ENCODE data around the gene FANCD2.
"Not testable (repeated sequence)": the region's sequence is repeated elsewhere in the genome, so short reads cannot be mapped to it uniquely, and the experiment has no call there.

Gene FANCD2

GRCh38 chr3:10091387-10091786 is 65.2 kb downstream of the FANCD2 start:
- FAIRE-seq, result peak; percentile 15
- DNase-seq (ENCODE audit: extremely low spot score, insufficient read length, low read depth), result not testable (repeated sequence)

GRCh38 chr3:10093678-10094077 is 67.4 kb downstream of the FANCD2 start:
- DNase-seq (ENCODE audit: extremely low spot score, insufficient read length, low read depth), result no peak
- FAIRE-seq, result no peak

GRCh38 chr3:10099041-10099440 is 72.8 kb downstream of the FANCD2 start:
- DNase-seq (ENCODE audit: extremely low spot score, insufficient read length, low read depth) (no peak), FAIRE-seq (no peak)

GRCh38 chr3:10106919-10107318 is 80.7 kb downstream of the FANCD2 start:
- DNase-seq (ENCODE audit: extremely low spot score, insufficient read length, low read depth), result no peak
- no peak for FAIRE-seq

- DNase-seq (ENCODE audit: extremely low spot score, insufficient read length, low read depth) (no peak), FAIRE-seq (no peak)
Observed at GRCh38 chr3:10108091-10108490, 81.9 kb downstream of the FANCD2 start, which contains the start of gene FANCD2OS. TSS of gene FANCD2OS (minus strand) at chr3:10108255. CDS start at chr3:10104774, 3,481 bp downstream.

GRCh38 chr3:10115326-10116137 is 89.3 kb downstream of the FANCD2 start, which contains the start of gene BRK1:
TSS of gene BRK1 (plus strand) at chr3:10115675. CDS start at chr3:10115702, 27 bp downstream.
- peak; percentile 99 for FAIRE-seq
- DNase-seq (ENCODE audit: extremely low spot score, insufficient read length, low read depth), result peak; percentile 98

- FAIRE-seq, result no peak
- no peak for DNase-seq (ENCODE audit: extremely low spot score, insufficient read length, low read depth)
Observed at GRCh38 chr3:10116138-10116460, 89.9 kb downstream of the FANCD2 start.

- DNase-seq (ENCODE audit: extremely low spot score, insufficient read length, low read depth), result no peak
- FAIRE-seq, result no peak
Observed at GRCh38 chr3:10116928-10117327, 90.7 kb downstream of the FANCD2 start.

GRCh38 chr3:10119376-10119775 is 93.1 kb downstream of the FANCD2 start:
- no peak for FAIRE-seq
- no peak for DNase-seq (ENCODE audit: extremely low spot score, insufficient read length, low read depth)

GRCh38 chr3:10121064-10121463 is 94.8 kb downstream of the FANCD2 start:
- no peak for FAIRE-seq

GRCh38 chr3:10122724-10123123 is 96.5 kb downstream of the FANCD2 start:
- FAIRE-seq (no peak), DNase-seq (ENCODE audit: extremely low spot score, insufficient read length, low read depth) (no peak)

More at GRCh38 chr3:10121064-10121463, 94.8 kb downstream of the FANCD2 start:
- DNase-seq (ENCODE audit: extremely low spot score, insufficient read length, low read depth), result no peak

GRCh38 chr3:10135872-10136271 is 109.6 kb downstream of the FANCD2 start:
- not testable (repeated sequence) for DNase-seq (ENCODE audit: extremely low spot score, insufficient read length, low read depth); FAIRE-seq

GRCh38 chr3:10136426-10137005 is 110.3 kb downstream of the FANCD2 start:
- FAIRE-seq (no peak), DNase-seq (ENCODE audit: extremely low spot score, insufficient read length, low read depth) (no peak)

GRCh38 chr3:10137178-10137577 is 110.9 kb downstream of the FANCD2 start:
- FAIRE-seq, result no peak
- DNase-seq (ENCODE audit: extremely low spot score, insufficient read length, low read depth), result no peak

GRCh38 chr3:10140996-10141546 is 114.8 kb downstream of the FANCD2 start:
- DNase-seq (ENCODE audit: extremely low spot score, insufficient read length, low read depth) (no peak), FAIRE-seq (no peak)

GRCh38 chr3:10142707-10143560 is 116.7 kb downstream of the FANCD2 start:
- DNase-seq (ENCODE audit: extremely low spot score, insufficient read length, low read depth) (no peak), FAIRE-seq (no peak)

GRCh38 chr3:10145685-10146084 is 119.4 kb downstream of the FANCD2 start:
- no peak for DNase-seq (ENCODE audit: extremely low spot score, insufficient read length, low read depth)

GRCh38 chr3:10149226-10149625 is 123.0 kb downstream of the FANCD2 start:
- FAIRE-seq (no peak), DNase-seq (ENCODE audit: extremely low spot score, insufficient read length, low read depth) (no peak)

More at GRCh38 chr3:10145685-10146084, 119.4 kb downstream of the FANCD2 start:
- FAIRE-seq, result no peak

- FAIRE-seq, result no peak
Observed at GRCh38 chr3:10150987-10151386, 124.8 kb downstream of the FANCD2 start.

More at GRCh38 chr3:10150987-10151386, 124.8 kb downstream of the FANCD2 start:
- DNase-seq (ENCODE audit: extremely low spot score, insufficient read length, low read depth), result no peak
